Uterus (tissue), 4 donors: ENCODE data around the gene LEMD1. TPM values are rescaled to one million over a fixed set of nuclear protein-coding genes. Genes with fewer than 3 reads are reported as not detected.
A peak's percentile ranks its signal among the peaks of the same experiment; 100 is the strongest.

Source experiments
- DNase-seq, 2 donors: peaks; one replicate each; pipeline ENCODE4 v3.0.0-alpha.2; 2019 to 2020
- H3K27ac ChIP-seq, 2 donors: fragments of 200-600 bp; sonication (generic); 1 replicate in 1 of 2; 2 replicates in 1 of 2; pipeline ENCODE4 v1.5.1; 2016 to 2018
- H3K27me3 ChIP-seq, 2 donors: fragments of 200-600 bp; sonication (generic); one replicate each; pipeline ENCODE4 v1.5.1; 2018 to 2019; ENCODE audit warnings: control low read depth in 1 of 2
- H3K36me3 ChIP-seq, 2 donors: fragments of 200-600 bp; sonication (generic); one replicate each; pipeline ENCODE4 v1.5.1; 2019; ENCODE audit warnings: control low read depth in 1 of 2
- H3K4me1 ChIP-seq, 2 donors: fragments of 200-600 bp; sonication (generic); one replicate each; pipeline ENCODE4 v1.5.1; 2018 to 2019; ENCODE audit warnings: control low read depth in 1 of 2
- H3K4me3 ChIP-seq, 2 donors: fragments of 200-600 bp; sonication (generic); 1 replicate in 1 of 2; 2 replicates in 1 of 2; pipeline ENCODE4 v1.5.1; 2018 to 2019; ENCODE audit warnings: mild to moderate bottlenecking in 1 of 2
- H3K9me3 ChIP-seq, 2 donors: fragments of 200-600 bp; sonication (generic); one replicate each; pipeline ENCODE4 v1.5.1; 2019; ENCODE audit warnings: control low read depth in 1 of 2
- CTCF ChIP-seq, 4 experiments: fragments of 200-600 bp in 2 of 4; fragments of 450-650 bp in 2 of 4; sonication (generic) in 2 of 4; IDR thresholded peaks; one replicate each; pipeline ENCODE4 v1.5.1; 2016 to 2019; ENCODE audit warnings: antibody characterized with exemption in 4 of 4, mild to moderate bottlenecking in 2 of 4, moderate library complexity in 1 of 4
- POLR2A ChIP-seq, 2 donors: fragments of 450-650 bp; IDR thresholded peaks; one replicate each; pipeline ENCODE4 v1.6.1; 2016; ENCODE audit warnings: antibody characterized with exemption in 2 of 2, mild to moderate bottlenecking in 1 of 2, moderate library complexity in 1 of 2
- intact Hi-C: fragments of 100-400 bp; cut with DNase I; formaldehyde crosslinking; loops from one replicate; pipeline ENCODE4 v1.15.1; 2023; ENCODE audit warnings: low total_unique reads
- total RNA-seq, 4 donors: library from RNA; depleted of rRNA in 3 of 4; stranded (reverse); fragments of >200 nt in 3 of 4; gene quantifications; one replicate each; pipeline versions ENCODE4 v1.1.0 to v1.2.4, GENCODE V29; 2014 to 2023
- donor health status: DM: yes; HTN: yes; CAD: no.

Gene LEMD1
- total RNA-seq, 4 donors from 2014 or later, result 1.6 to 1.8 TPM; not detected in 2

- peak overlapping the region in 1 of 2 donors; percentile 59 for H3K27ac ChIP-seq
- TF ChIP-seq POLR2A (IDR thresholded peaks at IDR 0.05), result no peak
- TF ChIP-seq CTCF (IDR thresholded peaks at IDR 0.05), result no peak
- no peak overlapping the region for H3K4me3 ChIP-seq
- H3K27me3 ChIP-seq, result no peaks in the 10 kb centered on the region
- no peaks in the 10 kb centered on the region for H3K36me3 ChIP-seq
- peak; percentile 43 to 49 for DNase-seq
- intact Hi-C loops, result no loop called here
- peaks cover 4 to 18% of the 10 kb centered on the region in 2 donors for H3K4me1 ChIP-seq
- no peaks in the 10 kb centered on the region for H3K9me3 ChIP-seq
Measured at GRCh38 chr1:205440476-205441317, 18.8 kb upstream of the LEMD1 start.

- TF ChIP-seq CTCF (IDR thresholded peaks at IDR 0.05) (no peak), POLR2A (IDR thresholded peaks at IDR 0.05) (no peak)
- Histone ChIP-seq H3K27ac (peak overlapping the region in 1 of 2 donors; percentile 59), H3K9me3 (no peaks in the 10 kb centered on the region), H3K36me3 (no peaks in the 10 kb centered on the region), H3K4me1 (peaks cover 4 to 14% of the 10 kb centered on the region in 2 donors), H3K27me3 (no peaks in the 10 kb centered on the region), H3K4me3 (no peak overlapping the region)
- intact Hi-C loops, result no loop called here
- DNase-seq, result no peak
Measured at GRCh38 chr1:205440121-205440475, 18.2 kb upstream of the LEMD1 start.

- peaks cover 4 to 8% of the 10 kb centered on the region in 2 donors for H3K4me1 ChIP-seq
- peak overlapping the region in 1 of 2 donors; percentile 43 for H3K27ac ChIP-seq
- H3K36me3 ChIP-seq, result no peaks in the 10 kb centered on the region
- intact Hi-C loops, result no loop called here
- no peak overlapping the region for H3K4me3 ChIP-seq
- no peak for TF ChIP-seq POLR2A (IDR thresholded peaks at IDR 0.05)
- peak; percentile 32 to 84 (median 74) for TF ChIP-seq CTCF (IDR thresholded peaks at IDR 0.05)
- H3K27me3 ChIP-seq, result no peaks in the 10 kb centered on the region
- no peaks in the 10 kb centered on the region for H3K9me3 ChIP-seq
- peak; percentile 84 to 89 for DNase-seq
Measured at GRCh38 chr1:205438213-205439158, 16.6 kb upstream of the LEMD1 start.

- DNase-seq, result no peak
- no peaks in the 10 kb centered on the region for H3K9me3 ChIP-seq
- peaks cover 4 to 8% of the 10 kb centered on the region in 2 donors for H3K4me1 ChIP-seq
- no peak overlapping the region for H3K4me3 ChIP-seq
- TF ChIP-seq POLR2A (IDR thresholded peaks at IDR 0.05) (no peak), CTCF (IDR thresholded peaks at IDR 0.05) (no peak)
- no peaks in the 10 kb centered on the region for H3K36me3 ChIP-seq
- no peak overlapping the region for H3K27ac ChIP-seq
- intact Hi-C loops, result no loop called here
- H3K27me3 ChIP-seq, result no peaks in the 10 kb centered on the region
Measured at GRCh38 chr1:205437570-205437969, 15.7 kb upstream of the LEMD1 start.
